GM20000 (cell line): ENCODE measurements around the gene KLF15.

Experiments used
- DNase-seq: peaks from one replicate; pipeline ENCODE4 v3.0.0; 2012; ENCODE audit warnings: low spot score
- CTCF ChIP-seq: IDR thresholded peaks from 2 replicates; pipeline ENCODE4 v1.5.1; 2012; ENCODE audit warnings: mild to moderate bottlenecking, control low read depth; ENCODE audit errors: extremely low read depth, missing control alignments

Gene KLF15

GRCh38 chr3:126373682-126374601 is 16.7 kb upstream of the KLF15 start:
- DNase-seq = no peak
- TF ChIP-seq CTCF = no peak

GRCh38 chr3:126373146-126373613 is 16.0 kb upstream of the KLF15 start:
- DNase-seq = no peak
- no peak for TF ChIP-seq CTCF

GRCh38 chr3:126372413-126373145 is 15.4 kb upstream of the KLF15 start:
- DNase-seq = no peak
- TF ChIP-seq CTCF = no peak

GRCh38 chr3:126371096-126371705 is 14.0 kb upstream of the KLF15 start:
- no peak for DNase-seq
- no peak for TF ChIP-seq CTCF

- no peak for TF ChIP-seq CTCF
- no peak for DNase-seq
Measured at GRCh38 chr3:126370606-126371005, 13.4 kb upstream of the KLF15 start.

GRCh38 chr3:126370055-126370454 is 12.8 kb upstream of the KLF15 start:
- TF ChIP-seq CTCF = no peak
- no peak for DNase-seq
